Memory B cell (primary cell): ENCODE measurements around the gene CHGA.

Experiments used
- ATAC-seq: fragments of 150-1000 bp; cut with Tn5 transposase; 2 replicates; pipeline ENCODE4 v1.10.0; 2021; ENCODE audit warnings: low read depth, mild to moderate bottlenecking, moderate library complexity
- DNase-seq, 2 donors: peaks; one replicate each; pipeline ENCODE4 v3.0.0; 2022; ENCODE audit warnings: low spot score in 2 of 2
- H3K27ac Mint-ChIP-seq: one replicate; pipeline ENCODE4 v1.8.0; 2022; ENCODE audit warnings: mild to moderate bottlenecking, moderate library complexity, mixed read lengths
- H3K27me3 Mint-ChIP-seq: one replicate; pipeline ENCODE4 v1.8.0; 2022; ENCODE audit warnings: mixed read lengths
- H3K36me3 Mint-ChIP-seq: one replicate; pipeline ENCODE4 v1.8.0; 2022; ENCODE audit warnings: mild to moderate bottlenecking, mixed read lengths
- H3K4me1 Mint-ChIP-seq: one replicate; pipeline ENCODE4 v1.8.0; 2022; ENCODE audit warnings: mixed read lengths
- H3K4me3 Mint-ChIP-seq: one replicate; pipeline ENCODE4 v1.8.0; 2022; ENCODE audit warnings: mild to moderate bottlenecking, moderate library complexity, mixed read lengths
- H3K9me3 Mint-ChIP-seq: one replicate; pipeline ENCODE4 v1.8.0; 2022; ENCODE audit warnings: mixed read lengths

The CHGA gene

DNA sequence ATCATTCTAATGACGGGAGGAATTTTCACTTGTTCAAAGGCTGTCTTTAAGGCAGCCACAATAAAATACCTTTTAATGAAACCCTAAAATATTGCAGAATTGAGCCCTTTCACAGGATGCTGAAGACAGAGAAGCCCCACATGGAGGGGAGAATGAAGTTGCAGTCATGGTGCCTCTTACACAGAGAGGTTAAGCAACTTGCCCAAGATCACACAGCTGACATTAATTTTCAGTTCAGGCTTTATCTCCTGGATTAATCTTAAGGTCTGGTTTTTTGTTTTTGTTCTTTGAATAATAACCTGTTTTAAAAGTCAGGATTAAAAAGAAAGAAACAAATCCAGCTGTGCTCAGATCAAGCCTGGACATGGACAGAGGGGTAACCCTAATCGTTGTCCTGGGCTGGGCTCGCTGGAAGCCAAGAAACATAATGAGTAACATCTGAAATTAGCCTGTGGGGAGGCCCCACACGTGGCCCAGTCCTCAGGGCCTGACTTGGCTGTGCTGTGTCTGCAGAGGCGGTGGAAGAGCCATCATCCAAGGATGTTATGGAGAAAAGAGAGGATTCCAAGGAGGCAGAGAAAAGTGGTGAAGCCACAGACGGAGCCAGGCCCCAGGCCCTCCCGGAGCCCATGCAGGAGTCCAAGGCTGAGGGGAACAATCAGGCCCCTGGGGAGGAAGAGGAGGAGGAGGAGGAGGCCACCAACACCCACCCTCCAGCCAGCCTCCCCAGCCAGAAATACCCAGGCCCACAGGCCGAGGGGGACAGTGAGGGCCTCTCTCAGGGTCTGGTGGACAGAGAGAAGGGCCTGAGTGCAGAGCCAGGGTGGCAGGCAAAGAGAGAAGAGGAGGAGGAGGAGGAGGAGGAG, 8.0 kb downstream of the CHGA start:
- peak overlapping the region; percentile 15 for H3K27ac Mint-ChIP-seq
- H3K9me3 Mint-ChIP-seq: no peaks in the 10 kb centered on the region
- H3K4me1 Mint-ChIP-seq: no peaks in the 10 kb centered on the region
- DNase-seq: no peak
- no peak for ATAC-seq
- H3K27me3 Mint-ChIP-seq: no peaks in the 10 kb centered on the region
- no peak overlapping the region for H3K4me3 Mint-ChIP-seq
- H3K36me3 Mint-ChIP-seq: peaks cover 4% of the 10 kb centered on the region

DNA sequence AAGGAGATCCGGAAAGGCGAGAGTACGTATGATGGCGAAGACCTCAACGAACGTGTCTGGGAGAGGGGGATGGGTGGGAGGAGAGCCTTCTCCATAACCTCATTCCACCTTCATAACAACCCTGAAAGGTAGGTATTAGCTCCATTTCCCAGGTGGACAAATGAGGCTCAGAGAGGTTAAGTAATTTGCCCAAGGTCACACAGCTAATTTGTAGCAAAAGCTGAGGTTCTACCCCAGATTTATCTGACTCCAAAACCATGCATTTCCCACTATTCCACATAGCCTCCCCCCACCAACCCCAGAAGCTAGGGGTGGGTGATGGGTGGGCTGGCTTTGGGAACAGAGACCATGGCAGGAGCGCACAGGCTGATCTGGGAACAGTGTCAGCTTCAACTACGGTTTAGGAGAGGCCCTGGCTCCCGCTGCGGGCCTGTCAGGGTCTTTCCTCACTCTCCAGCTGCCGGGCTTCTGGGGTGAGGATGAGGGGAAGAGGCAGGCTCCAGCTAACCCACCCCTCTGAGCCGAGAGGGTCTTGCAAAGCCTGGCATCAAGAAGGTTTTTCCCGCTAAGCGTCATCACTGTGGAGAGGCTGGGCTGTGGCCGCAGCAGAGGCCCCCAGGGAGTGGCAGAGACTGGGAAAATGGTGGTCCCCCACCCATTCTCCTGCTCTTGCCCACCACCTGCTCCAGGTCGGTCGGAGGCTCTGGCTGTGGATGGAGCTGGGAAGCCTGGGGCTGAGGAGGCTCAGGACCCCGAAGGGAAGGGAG, 8.9 kb downstream of the CHGA start:
- no peak overlapping the region for H3K4me3 Mint-ChIP-seq
- no peak overlapping the region for H3K27ac Mint-ChIP-seq
- ATAC-seq (no peak), DNase-seq (no peak)
- peaks cover 4% of the 10 kb centered on the region for H3K36me3 Mint-ChIP-seq
- no peaks in the 10 kb centered on the region for H3K27me3 Mint-ChIP-seq
- no peaks in the 10 kb centered on the region for H3K9me3 Mint-ChIP-seq
- no peaks in the 10 kb centered on the region for H3K4me1 Mint-ChIP-seq

DNA sequence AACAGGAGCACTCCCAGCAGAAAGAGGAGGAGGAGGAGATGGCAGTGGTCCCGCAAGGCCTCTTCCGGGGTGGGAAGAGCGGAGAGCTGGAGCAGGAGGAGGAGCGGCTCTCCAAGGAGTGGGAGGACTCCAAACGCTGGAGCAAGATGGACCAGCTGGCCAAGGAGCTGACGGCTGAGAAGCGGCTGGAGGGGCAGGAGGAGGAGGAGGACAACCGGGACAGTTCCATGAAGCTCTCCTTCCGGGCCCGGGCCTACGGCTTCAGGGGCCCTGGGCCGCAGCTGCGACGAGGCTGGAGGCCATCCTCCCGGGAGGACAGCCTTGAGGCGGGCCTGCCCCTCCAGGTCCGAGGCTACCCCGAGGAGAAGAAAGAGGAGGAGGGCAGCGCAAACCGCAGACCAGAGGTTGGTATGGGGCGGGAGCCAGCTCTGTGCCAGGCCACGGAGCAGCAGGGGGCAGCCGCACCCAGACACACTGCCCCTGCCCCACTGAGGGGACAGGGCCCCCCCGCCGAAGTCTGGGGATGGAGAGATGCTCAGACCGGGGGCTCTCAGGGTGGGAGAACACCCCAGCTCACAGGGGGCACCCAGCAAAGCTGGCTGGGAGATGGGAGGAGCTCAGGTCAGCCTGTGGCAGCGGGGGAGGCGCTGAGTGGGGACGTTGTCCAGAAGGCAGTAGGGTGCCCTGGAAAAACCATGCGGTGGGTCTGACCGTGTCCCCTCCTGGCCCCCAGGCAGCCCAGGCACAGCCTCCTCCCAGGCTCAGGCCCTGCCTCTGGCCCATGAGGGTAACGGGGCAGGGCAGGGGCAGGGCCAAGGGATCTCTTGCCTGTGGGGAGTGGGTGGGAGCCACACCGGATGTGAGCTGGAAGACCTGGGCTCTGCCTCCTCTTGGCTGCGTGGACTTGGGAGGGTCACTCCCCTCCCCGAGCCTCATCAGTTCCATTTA, 9.8 kb downstream of the CHGA start:
- no peak for DNase-seq
- H3K36me3 Mint-ChIP-seq: peaks cover 4% of the 10 kb centered on the region
- H3K27ac Mint-ChIP-seq: no peak overlapping the region
- ATAC-seq: no peak
- no peaks in the 10 kb centered on the region for H3K27me3 Mint-ChIP-seq
- H3K9me3 Mint-ChIP-seq: no peaks in the 10 kb centered on the region
- H3K4me3 Mint-ChIP-seq: no peak overlapping the region
- H3K4me1 Mint-ChIP-seq: no peaks in the 10 kb centered on the region

DNA sequence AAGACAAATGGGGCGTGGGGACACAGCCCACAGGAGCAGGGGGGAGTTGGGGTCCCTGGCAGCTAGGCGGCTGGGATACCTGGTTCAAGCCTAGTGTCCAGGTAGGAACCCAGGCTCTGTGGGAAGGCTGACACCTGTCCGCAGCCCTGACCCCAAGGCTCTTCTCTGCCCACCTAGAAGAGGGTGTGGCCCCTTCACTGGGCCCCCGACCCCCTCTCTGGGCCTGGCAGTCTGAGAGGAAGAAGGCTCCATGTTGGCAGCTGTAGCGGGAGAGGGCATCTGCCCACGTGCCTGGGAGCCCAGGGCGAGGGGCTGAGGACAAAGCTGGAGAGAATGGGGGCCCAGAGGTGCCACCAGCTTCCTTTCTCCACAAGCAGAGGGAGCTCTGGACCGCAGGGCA, 10.5 kb downstream of the CHGA start:
- H3K27me3 Mint-ChIP-seq: no peaks in the 10 kb centered on the region
- ATAC-seq (no peak), DNase-seq (no peak)
- H3K9me3 Mint-ChIP-seq: no peaks in the 10 kb centered on the region
- peaks cover 4% of the 10 kb centered on the region for H3K36me3 Mint-ChIP-seq
- no peak overlapping the region for H3K4me3 Mint-ChIP-seq
- H3K4me1 Mint-ChIP-seq: no peaks in the 10 kb centered on the region
- H3K27ac Mint-ChIP-seq: no peak overlapping the region

DNA sequence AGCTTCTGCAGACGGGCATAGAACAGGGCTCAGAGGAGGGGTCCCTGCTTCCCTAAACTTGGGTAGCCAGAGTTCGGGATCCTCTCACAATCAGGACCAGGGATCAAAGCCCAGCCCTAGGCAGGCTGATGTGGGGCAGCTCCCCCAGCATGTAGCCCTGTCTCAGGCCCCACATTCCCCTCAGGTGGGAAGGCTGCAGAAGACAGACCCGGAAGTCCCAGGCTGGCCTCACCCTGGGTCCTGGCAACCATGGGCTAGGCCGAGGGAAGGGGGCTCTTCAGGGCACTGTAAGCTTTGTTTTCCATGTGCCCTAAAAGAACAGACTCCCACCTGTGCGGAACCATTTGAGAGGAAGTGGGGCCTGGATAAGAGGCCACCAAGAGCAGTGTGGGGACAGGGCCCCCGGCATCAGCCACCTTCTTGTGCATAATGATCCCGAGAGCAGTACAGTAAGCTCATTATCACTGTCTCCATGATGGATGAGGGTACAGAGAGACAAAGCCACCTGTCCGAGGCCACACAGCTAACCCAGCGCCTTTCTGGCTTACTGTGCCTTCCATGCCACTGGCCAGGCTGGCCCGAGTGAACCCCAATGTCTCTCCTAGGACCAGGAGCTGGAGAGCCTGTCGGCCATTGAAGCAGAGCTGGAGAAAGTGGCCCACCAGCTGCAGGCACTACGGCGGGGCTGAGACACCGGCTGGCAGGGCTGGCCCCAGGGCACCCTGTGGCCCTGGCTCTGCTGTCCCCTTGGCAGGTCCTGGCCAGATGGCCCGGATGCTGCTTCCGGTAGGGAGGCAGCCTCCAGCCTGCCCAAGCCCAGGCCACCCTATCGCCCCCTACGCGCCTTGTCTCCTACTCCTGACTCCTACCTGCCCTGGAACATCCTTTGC, 11.5 kb downstream of the CHGA start:
- DNase-seq (no peak), ATAC-seq (no peak)
- Mint-ChIP-seq H3K4me1 (no peaks in the 10 kb centered on the region), H3K9me3 (no peaks in the 10 kb centered on the region), H3K4me3 (no peak overlapping the region), H3K27ac (no peak overlapping the region), H3K27me3 (no peaks in the 10 kb centered on the region), H3K36me3 (peaks cover 4% of the 10 kb centered on the region)

DNA sequence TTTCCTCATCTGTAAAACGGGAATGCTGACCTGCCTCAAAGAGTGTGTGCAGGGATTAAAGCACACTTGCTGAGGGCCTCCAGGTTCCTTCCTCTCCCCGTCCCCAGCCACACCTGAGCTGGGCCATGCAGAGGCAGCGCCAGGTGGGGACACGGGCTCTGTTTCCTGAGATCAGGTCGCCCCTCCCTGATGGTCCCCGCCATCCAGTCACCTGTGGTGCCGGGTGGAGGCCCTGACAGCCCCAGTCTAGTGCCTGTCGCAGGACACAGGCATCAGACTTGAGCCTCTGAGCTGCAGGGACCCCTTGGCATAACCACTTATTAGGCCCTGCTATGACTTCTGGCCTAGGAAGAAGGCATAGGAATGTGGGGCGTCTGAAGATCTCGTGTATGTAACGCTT, 12.5 kb downstream of the CHGA start:
- Mint-ChIP-seq H3K27me3 (no peaks in the 10 kb centered on the region), H3K4me3 (no peak overlapping the region), H3K4me1 (no peaks in the 10 kb centered on the region), H3K9me3 (no peaks in the 10 kb centered on the region), H3K36me3 (peaks cover 4% of the 10 kb centered on the region), H3K27ac (no peak overlapping the region)
- DNase-seq (no peak), ATAC-seq (no peak)

DNA sequence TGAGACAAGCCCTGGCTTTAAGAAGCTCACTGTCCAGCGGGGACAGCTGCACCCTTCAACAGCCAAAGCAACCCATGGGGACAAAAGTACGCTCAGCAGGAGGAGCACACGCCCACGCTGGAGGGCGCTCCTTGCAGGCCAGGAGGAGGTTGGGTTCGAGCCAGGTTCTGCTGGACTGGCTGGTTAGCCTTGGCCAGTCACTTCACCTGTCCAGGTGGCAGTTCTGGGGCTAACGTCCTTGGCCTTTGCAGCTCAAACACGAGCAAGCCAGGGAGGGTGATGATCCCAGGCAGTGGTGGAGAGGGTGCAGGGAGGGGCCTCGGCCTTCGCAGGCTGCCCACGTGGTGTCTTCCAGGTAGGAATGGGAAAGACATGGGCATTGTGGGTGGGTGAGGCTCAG, 13.1 kb downstream of the CHGA start:
- Mint-ChIP-seq H3K27ac (no peak overlapping the region), H3K4me1 (no peaks in the 10 kb centered on the region), H3K27me3 (no peaks in the 10 kb centered on the region), H3K4me3 (no peak overlapping the region), H3K36me3 (peaks cover 4% of the 10 kb centered on the region), H3K9me3 (no peaks in the 10 kb centered on the region)
- no peak for DNase-seq
- ATAC-seq: no peak

DNA sequence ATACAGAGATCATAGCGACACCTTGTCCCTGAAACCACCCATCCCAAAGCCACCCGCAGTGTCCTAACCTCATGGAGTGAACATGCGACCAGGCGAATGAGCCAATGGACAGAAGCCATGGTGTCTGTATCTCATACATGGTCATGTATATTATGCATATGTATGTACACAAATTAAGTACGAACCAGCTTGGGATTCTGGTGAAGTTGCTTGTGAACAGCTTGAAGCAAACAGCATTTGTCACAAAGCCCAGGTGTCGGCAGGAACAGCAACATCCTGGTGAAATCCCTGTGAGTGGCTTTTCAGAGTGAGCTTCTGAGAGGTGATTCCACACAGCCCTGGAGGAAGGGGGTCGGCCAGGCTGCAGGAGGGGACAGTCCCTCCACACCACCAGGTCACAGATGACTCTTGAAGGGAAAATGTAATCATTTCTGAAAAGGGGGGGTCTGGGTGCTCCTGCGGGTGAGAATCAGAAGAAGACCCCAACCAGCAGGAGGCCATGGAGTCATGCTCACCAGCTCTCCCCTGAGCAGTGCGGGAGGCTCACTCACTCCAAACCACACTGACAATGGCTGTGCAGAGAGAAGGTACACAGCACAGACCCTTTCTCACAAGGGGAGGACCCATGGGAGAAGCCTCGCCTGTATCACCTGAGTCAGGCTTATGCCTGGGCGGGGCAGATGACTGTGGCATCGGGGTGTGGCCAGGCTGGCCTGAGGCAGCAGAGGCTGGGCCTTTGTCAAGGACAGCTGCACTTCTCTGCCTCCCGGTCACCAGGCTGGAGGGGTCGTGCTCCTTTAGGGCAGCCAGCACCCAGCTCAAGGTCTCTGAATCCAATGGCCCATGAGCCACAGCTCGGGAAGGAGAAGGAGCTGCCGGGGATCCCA, 14.3 kb downstream of the CHGA start:
- no peak overlapping the region for H3K4me3 Mint-ChIP-seq

DNA sequence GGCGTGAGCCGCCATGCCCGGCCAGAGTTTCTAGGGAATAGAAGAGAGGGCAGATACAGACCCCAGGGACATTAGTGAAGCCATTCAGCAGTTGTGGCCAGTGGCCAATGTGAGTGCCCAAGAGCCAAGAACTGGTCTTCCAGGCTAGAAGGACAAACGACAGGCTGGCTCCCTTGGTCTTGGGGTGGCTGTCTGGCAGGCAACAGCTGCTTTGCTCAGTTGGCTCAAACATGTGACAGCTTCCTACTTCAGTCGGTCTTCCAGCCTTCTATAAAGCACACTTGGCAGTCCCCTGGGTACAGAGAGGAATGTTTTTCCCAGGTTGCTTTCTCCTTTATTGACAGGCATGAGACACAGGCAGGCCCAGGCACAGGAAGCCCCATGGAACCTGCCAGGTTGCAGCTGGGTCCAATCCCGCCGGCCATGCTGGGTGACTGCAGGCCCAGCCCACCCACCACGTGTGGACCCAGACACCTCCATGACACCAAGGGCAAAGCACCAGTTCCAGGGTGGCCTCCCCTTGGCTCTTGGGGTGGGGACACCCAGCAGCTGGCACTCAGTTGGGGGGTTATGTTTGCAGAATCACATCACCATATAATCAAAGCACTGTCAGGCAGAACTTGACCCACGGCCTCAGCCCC, 15.4 kb downstream of the CHGA start:
- Mint-ChIP-seq H3K27ac (no peak overlapping the region), H3K4me1 (peaks cover 2% of the 10 kb centered on the region), H3K27me3 (no peaks in the 10 kb centered on the region), H3K9me3 (no peaks in the 10 kb centered on the region), H3K4me3 (no peak overlapping the region), H3K36me3 (peaks cover 5% of the 10 kb centered on the region)
- no peak for DNase-seq
- ATAC-seq: no peak

More for the DNA sequence above, 14.3 kb downstream of the CHGA start:
- H3K36me3 Mint-ChIP-seq: peaks cover 6% of the 10 kb centered on the region
- H3K4me1 Mint-ChIP-seq: peaks cover 2% of the 10 kb centered on the region
- no peak overlapping the region for H3K27ac Mint-ChIP-seq
- ATAC-seq (no peak), DNase-seq (no peak)
- H3K9me3 Mint-ChIP-seq: no peaks in the 10 kb centered on the region
- no peaks in the 10 kb centered on the region for H3K27me3 Mint-ChIP-seq

DNA sequence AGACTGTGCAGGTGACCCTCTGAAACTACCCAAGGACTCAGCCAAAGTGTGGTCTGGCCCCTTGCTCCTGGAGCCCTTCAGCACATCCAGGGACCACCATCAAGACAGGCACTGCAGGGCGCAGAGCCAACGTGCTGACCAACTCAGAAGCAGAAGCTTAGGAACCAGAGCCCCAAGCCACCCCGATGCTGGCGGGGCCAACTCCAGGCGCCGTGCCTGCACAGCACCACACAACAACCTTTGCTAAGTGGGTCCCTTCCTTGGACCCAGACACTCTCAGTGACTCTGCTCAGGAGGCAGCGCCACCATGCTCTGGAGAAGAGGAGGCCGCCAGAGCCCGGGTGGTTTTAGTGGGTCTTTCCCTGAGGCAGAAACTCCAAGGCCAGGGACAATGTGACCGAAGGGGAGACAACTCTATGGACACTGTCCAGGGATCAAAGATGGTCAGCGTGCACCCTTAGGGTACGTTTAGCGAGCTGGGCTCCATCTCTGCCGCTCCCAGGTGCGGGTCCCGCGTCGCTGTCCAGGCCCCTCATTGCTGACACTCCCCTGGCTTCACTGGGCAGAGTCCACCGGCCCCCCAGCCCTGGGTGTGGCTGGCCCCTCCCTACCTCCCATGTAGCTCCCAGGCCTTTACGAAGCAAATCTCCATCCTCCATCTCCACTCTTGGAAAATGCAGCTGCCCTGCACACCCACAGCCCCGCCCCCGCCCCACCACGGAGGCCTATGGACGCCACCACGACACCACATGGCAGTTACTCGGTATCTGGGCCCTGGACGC, 16.1 kb downstream of the CHGA start:
- Mint-ChIP-seq H3K9me3 (no peaks in the 10 kb centered on the region), H3K36me3 (peaks cover 5% of the 10 kb centered on the region), H3K27ac (no peak overlapping the region), H3K27me3 (no peaks in the 10 kb centered on the region), H3K4me1 (peaks cover 2% of the 10 kb centered on the region), H3K4me3 (no peak overlapping the region)
- ATAC-seq (no peak), DNase-seq (no peak)

DNA sequence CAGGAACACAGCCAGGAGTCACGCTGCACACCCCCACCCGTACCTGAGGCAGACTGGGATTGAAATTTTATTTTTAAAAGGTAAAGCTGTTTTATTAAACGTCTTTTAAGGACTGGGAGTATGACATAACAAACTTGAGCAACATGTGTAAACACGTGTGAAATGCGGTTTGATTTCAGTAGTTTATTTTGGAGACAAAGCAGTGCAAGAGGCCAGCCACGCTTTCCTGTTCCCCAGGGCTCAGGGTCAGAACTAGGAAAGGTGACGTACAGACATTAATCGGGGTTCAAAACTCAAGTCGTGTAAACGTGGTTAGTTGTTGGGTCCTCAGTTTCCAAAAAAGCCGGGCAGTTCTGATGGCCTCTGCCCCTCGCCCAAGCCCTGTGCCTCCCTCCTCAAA, 16.7 kb downstream of the CHGA start:
- H3K4me3 Mint-ChIP-seq: no peak overlapping the region
- no peak for DNase-seq
- H3K36me3 Mint-ChIP-seq: peaks cover 10% of the 10 kb centered on the region
- H3K27ac Mint-ChIP-seq: no peak overlapping the region
- no peak for ATAC-seq
- H3K4me1 Mint-ChIP-seq: peaks cover 2% of the 10 kb centered on the region
- H3K9me3 Mint-ChIP-seq: no peaks in the 10 kb centered on the region
- no peaks in the 10 kb centered on the region for H3K27me3 Mint-ChIP-seq
